Stimulated activated CD8-positive, alpha-beta memory T cell treated with anti-CD3 and anti-CD28 coated beads, Interleukin-15, amount 100 ng/mL, for 4 hours (primary cell): Measurements from ENCODE around the gene RNF223.
A peak's percentile ranks its signal among the peaks of the same experiment; 100 is the strongest.
"Not testable (repeated sequence)": the region's sequence is repeated elsewhere in the genome, so short reads cannot be mapped to it uniquely, and the experiment has no call there.

Source experiments
- DNase-seq, 2 donors: peaks; one replicate each; pipeline ENCODE4 v3.0.0-alpha.2; 2020; ENCODE audit warnings: low read depth in 2 of 2

The RNF223 gene

DNA sequence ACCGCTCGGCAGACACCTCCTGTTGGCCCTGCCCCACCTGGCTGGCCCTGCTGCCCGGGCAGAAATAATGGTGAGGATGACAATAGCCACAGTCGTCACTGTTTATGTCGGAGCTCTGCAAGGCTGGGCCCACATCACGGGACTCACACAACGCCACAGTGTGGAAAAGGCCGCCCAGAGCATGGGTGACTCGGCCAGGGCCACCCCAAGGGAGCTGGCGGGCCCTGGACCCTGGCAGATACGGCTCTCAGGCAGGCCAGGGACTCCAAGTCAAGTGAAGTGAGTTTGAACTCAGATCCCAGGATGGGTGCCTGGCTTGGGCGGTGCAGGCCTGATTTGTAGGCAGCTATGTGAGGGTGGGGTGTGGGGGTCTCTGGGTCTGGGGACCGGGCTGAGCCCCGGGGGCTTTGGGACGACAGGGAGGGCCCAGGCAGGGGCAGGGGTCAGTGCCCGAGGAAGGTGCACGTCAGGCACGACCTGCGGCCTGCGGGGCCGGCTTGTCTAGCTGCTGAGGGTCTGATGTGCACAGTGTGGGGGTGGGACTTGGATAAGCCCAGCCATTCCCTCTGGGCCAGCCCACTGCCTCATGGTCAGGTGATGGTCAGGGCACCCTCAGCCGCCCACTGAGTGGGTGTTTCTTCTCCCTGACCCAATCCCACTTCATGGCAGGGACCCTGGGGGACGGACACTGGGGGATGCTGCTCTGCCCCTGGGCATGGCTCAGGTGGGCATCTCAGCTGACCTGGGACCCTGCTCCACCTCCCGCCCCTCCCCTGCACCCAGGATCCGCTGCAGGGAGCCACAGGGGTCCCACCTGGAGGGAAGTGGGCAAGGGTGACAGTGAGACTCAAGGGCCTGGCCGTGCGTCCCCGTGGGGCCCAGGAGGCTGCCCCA is 1.0 kb downstream of the RNF223 start:
- no peak for DNase-seq

DNA sequence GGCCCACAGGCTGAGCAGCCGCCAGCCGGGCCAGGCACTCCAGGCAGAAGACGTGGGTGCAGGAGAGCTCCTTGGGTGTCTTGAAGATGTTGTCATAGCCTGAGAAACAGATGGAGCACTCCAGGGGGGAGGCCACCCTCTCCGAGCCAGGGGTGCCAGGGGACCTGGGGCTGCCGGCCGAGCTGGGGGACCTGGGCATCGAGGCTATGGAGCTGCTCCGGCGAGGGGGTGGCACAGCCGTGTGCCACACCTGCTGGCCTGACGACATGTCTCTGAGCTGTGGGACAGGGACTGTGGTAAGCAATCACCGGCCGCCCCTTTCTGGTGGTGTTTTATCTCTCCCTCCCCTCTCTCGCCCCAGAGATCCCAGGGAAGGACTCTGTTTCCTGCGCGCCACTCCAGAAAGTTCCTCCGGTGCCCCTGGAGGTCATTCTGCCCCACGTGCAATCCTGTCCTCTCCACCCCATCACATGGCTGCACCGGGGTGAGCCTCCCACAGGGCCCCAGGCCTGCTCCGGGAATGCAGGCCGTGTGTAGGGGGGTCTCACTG is 1.7 kb downstream of the RNF223 start:
- no peak for DNase-seq

DNA sequence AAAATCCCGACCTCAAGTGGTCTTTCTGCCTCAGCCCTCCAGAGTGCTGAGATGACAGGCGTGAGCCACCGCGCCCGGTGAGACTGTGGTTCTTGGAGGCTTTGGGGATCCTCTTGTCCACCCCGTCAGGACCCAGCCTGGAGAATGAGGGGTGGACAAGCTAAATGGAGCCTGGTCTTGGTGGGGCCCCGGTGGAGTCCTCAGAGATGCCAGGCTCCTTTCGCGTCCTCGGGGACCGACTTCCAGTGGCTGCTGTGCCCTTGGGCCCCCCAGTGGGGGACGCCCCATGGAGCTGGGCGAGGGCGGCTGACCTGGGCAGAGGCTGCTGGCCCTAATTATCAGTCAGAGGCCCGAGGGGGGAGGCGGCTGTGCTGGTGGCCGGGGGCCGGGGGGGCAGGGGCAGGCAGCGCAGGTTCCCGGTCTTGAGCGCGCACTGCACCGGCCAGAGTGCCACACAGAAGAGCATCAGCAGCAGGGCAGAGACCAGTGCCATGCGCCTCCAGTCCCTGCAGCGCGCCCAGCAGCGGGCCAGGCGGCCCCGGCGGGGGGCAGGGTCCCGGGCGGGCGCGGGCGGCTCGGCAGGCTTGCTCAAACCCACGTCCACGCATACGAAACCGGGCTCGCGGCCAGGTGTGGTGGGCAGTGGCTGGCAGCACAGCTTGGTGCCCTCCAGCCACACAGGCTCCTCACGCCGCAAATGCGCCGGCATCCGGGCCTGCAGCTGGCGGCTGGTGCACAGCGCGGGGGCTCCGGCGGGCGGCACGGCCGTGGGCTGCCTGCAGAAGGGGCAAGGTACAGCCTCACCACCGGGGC is 2.4 kb downstream of the RNF223 start:
- no peak for DNase-seq

DNA sequence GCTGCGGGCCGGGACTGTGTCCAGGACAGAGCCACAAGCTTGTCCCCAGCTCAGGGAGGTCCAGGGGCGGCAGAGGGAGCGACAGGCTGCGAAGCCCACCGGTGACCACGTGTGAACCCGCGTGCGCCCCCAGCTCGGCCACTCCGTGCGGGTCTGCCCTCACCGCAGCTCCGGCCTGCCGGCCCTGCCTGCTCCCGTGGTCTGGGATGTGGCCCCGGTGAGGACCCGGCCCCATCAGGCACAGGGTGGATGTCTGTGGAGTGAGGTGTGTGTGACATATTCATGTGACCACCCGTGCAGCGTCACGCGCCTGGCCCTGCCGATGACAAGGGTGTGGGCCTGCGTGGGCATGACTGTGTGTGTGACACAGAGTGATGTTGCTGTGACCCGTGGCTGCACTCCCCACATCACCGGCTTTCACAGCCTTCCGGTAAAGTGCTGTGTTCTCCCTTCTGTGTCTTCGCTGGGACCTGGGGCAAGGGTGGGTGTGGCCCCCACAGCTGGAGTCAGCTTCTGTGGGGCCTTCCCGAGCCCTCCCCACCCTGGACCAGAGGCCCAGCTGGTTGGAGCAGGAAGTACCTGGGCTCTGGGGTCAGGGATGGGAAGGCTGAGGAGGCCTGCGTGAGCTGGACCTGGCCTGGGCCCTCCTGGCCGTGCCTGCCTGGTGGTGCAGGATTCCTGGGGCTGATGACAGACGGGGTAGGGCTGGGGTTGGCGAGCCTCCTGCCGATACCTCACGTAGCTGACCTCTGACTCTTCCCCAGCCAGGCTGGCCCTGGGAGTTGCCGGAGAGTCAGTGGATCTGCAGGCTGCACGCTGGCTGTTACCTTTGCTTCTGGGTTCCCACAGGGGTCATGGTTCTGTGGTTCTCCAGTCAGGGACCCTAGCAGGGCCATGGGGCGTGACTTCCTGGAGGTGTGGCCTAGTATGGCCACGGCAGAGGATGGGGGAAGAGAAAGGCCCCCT is 4.1 kb downstream of the RNF223 start:
- no peak for DNase-seq

DNA sequence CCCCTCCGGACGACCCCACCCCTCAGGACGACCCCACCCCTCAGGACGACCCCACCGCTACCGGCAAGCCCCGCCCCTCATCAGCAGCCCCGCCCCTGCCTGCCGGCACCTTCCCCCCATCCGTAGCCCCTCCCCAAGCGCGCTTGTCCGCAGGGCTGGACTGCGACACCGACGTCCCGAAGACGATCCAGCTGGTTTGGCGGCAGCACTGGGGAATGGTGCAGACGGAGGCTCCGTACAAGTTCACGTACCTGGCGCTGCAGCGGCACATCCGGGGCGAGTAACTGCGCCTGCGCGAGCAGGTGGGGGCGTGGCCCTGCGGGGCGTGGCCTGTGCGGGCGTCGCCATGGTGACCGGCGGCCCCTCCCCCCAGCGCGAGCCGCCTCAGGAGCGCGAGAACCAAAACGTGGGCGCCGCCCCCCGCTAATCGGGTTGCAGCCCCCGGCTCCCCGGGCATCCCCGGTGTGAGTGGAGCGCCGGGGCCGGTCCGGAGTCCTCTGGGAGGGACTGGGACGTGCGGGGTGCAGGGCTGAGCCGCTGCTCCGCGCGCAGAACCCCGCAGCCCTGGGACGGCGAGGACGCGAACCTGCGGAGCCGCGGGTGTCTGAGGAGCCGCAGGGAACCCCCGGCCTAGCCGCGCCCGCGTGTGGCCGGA is 4.9 kb downstream of the RNF223 start:
- DNase-seq, result peak; percentile 68 to 74

DNA sequence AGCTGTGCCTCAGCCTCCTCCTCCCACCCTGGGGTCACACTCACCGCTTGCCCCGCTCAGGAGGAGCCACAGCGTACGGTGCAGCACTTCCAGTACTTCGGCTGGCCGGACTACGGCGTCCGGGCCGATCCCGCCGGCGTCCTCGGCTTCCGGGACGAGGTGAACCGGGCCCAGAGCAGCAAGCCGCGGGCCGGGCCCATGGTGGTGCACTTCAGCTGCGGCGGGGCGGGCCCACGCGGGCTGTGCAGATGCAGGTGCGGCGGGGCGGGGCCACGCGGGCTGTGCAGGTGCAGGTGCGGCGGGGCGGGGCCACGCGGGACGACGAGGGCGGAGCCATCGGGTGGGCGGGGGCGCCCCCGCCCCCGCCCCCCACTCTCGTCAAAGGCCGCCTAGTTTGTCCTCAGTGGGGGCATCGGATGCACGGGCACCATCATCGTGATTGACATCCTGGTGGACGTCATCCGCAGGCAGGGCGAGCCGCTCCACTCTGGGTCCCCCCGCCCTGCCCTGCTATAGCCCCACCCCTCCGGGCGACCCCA is 5.5 kb downstream of the RNF223 start:
- no peak for DNase-seq

DNA sequence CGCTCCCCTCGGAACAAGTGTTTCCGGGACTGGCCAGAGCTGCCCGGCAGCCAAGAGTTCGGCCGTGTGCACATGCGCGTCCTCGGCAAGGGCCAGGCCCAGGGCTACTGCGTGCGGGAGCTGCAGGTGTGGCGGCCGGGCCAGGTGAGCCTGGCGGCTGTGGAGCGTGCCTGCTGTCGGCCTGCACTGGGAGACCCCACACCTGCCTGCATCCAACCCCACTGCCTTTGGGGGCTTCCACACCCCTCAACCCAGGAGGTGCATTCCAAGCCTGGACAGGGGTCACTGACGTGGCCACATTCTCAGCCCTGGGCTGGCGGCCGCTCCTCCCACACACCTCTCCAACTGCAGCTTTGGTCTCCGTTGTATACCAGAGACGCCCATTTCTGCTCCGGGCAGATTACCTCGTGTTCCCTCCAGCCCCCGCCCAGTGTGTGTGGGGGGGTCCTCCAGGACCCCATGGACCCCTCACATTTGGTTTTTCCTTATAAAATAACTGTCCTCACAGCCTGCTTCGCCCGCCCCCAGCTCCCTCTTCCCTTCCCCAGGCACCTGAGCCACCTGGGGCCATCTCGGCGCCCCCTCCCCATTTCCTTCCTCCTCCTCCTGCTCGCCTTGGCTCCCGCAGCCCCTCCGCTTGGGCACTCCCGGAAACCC is 6.1 kb downstream of the RNF223 start:
- DNase-seq, result no peak

DNA sequence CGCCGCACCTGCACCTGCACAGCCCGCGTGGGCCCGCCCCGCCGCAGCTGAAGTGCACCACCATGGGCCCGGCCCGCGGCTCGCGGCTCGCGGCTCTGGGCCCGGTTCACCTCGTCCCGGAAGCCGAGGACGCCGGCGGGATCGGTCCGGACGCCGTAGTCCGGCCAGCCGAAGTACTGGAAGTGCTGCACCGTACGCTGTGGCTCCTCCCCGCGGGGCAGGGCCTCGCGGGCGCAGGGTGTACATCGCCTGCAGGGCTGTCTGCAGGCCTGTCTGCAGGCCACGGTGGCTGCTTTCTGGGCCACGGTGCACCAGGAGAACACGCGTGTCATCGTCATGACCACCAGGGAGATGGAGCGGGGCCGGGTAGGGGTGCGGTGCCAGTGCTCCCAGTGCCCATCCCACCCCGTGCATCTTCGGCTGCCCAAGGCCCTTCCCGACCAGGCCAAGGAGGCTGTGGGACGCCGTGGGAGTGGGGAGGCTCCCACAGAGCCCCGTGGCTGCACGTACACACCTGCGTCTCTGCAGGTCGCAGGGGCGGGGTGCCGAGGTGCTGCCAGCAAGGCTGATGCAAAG is 6.7 kb downstream of the RNF223 start:
- no peak for DNase-seq

DNA sequence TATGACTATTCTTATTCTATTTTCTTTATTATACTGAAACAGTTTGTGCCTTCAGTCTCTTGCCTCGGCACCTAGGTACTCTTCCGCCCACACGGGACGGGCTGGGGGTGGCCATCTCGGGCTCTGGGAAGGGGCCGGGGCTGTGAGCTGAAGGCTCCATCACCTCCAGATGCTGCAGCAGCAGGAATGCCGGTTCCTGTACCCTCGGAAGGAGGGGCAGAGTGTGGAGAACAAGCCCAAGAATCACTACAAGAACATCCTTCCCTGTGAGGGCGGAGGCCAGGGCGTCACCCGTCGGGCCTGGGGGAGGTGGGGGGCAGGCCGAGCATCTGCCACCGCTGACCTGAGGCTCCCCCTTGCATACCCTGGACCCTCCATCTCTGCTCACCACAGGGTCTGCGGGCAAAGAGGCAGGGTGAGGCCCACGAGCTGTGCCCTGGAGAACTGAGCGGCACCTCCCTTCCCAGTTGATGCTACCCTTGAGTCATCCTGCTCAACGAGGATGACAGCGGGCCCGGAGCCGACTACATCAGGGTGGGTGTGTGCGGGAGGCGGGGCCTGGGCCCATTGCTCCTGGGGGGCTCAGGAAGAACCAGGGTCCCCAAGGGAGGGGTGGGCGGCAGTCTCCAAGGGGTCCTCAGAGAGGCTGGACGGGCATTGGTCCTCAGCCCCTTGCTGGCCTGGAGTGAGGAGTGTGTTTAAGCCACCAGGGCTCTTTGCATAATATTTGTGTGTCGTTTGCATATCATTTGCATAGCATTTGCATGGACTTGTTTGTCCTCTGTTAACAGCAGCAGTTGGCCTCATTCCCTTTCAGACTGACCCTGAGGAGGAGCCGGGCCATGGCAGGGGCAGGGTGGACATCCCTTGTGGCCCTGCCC is 7.5 kb downstream of the RNF223 start:
- no peak for DNase-seq

DNA sequence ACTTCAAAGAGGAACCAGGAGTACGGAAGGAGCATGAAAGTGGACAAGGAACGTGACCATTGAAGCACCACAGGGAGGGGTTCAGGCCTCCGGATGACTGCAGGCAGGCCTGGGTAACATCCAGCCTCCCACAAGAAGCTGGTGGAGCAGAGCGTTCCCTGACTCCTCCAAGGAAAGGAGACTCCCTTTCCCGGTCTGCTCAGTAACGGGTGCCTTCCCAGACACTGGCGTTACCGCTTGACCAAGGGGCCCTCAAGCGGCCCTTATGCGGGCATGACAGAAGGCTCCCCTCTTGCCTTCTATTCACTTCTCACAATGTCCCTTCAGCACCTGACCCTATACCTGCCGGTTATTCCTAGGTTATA is 8.2 kb downstream of the RNF223 start:
- not testable (repeated sequence) for DNase-seq

DNA sequence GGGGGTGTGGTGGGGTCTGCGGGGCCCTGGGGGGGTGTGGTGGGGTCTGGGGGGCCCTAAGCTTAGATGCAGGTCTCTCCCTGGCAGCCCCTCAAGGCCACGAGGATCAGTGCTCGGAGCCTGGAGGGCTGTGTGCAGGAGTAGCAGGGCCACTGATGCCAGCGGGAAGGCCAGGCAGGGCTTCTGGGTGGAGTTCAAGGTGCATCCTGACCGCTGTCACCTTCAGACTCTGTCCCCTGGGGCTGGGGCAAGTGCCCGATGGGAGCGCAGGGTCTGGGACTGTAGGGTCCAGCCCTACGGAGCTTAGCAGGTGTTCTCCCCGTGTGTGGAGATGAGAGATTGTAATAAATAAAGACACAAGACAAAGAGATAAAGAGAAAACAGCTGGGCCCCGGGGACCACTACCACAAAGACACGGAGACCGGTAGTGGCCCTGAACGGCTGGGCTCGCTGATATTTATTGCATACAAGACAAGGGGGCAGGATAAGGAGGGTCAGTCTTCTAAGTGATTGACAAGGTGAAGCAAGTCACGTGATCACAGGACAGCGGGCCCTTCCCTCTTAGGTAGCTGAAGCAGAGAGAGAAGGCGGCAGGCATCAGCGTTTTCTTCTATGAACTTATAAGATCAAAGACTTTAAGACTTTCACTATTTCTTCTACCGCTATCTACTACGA is 8.7 kb downstream of the RNF223 start:
- no peak for DNase-seq

DNA sequence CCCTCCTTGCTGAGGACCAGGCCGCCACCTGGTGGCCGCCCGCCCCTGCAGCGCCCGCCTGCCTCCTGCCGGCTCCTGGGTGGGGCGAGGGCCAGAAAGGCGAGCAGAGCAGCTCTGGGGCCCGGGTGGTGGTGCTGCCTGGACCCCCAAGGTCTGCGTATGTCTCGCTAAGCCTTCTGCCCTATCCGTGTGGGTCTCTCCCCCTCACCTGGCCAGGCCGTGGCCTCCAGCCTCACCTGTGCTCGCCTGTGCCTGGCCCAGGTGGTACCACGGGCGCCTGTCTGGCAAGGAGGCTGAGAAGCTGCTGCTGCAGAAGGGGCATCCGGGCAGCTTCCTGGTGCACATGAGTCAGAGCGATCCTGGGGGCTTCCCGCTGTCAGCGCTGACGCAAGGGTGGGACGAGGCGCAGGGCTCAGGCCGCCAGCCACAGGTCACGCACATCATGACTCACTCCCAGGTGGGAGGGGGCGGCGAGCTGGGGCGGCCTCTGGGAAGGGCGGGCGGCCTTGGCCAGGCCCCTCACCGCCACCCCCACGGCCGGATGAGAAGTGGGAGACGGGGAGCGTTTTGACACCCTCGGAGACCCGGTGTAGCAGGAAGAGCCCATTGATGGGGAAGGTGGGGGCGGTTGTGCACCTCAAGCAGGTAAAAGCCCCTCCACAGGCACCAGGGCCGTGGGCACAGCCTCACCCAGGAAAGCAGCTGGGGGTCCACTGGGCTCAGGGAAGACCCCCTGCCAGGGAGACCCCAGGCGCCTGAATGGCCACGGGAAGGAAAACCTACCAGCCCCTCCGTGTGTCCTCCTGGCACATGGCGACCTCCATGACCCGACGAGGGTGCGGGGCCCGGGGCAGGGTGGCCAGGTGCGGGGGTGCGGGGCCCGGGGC is 9.9 kb downstream of the RNF223 start:
- peak; percentile 89 to 91 for DNase-seq

DNA sequence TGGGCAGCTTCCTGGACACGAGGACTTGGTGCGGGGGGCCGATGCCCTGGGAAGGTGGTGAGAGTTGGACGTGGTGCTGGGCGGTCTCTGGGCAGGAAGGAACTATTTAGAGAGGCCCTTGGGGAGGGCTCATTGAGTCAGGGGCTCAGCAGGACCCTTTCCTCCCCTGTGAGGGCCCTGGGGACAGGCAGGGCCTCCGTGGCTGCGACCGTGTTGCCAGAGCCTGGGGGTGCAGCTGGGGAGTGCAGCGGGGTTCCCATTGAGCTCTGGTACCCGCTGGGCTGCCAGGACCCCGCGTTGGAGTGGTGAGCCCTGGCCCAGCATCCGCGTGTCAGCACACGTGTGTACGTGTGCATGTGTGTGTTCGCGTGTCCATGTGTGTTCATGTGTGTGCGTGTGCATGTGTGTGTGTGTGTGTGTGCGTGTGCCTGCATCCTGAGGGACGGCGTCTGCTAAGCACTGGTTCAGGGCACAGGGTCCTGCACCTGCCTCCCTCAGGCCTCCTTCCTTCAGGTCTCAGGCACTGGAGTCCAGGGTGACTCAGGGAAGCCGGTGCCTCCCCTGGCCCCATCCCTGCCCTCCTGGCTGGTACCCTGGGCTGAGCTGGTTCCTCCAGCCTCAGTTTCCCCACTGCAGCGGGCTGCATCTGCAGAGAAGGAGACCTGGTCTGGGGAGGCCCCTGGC is 10.7 kb downstream of the RNF223 start:
- DNase-seq, result no peak

DNA sequence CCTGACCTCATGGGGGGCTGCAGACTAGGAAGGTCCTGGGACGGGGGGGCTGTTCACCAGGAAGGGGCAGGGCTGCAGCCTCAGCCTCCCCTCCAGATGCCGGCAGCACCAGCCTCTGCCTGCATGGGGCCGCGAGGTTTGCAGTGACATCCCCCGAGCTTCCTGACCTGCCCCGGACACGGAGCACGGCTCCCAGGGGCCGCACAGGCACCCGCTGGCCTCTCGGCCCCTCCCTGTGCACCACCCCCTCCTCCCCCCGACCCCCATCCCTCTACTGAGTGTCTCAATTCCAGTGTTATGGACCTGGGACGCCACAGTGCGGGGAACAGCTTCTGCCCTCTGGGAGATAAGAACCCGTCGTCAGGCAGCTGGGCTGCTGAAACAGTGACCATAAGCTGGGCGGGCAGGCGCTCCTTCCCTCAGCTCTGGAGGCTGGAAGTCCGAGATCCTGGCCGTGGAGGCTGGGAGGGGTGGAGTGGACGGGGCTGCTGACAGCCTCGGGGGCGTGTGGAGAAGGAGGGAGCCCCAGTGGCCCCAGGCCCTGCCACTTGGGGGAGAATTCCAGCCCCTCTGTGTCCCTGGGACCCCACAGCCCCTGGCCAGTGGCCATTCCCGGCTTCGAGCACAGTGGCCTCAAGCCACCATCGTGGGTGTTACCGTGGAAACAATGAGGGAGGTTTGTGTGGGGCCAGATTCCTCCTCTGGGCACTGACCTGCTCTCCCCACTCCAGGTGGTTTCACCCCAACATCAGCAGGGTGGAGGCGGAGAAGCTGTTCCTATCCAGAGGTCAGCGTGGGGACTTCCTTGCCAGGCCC is 11.6 kb downstream of the RNF223 start:
- DNase-seq, result no peak

DNA sequence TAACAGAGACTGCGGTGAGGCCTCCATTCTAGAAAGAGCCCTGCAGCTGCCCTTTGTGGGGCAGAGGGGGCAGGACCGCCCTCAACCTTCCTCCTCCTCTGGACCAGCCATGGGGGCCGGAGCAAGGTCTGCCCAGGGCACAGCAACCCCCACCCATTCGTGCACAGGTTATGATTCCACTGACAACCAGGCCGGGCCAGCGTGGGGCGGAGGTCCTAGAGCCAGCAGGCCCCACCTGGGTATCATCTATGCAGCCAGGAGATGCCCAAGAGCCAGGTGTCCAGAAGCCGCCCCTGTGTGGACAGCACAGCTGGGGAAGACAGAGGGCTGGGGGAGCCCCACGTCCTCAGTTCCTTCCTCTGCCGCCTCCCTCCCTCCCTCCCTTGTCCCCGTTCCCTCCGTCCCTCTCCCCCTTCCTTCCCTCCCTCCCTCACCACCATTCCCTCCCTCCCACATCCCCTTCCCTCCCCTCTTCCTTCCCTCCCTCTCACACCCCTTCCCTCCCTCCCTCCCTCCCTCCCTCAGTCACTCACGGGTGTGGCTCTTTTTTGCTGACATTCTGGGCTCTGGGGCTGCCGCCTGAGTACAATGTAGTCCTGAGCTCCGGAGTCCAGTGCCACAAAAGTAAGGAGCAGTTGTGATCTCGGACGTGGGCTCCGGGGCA is 12.3 kb downstream of the RNF223 start:
- DNase-seq, result no peak
